OCI-LY3 (cell line): ENCODE data around the gene ADGRG4.

Experiments used
- EZH2phosphoT487 ChIP-seq: fragments of 200-600 bp; shearing (Covaris generic); IDR thresholded peaks from 2 replicates; pipeline ENCODE4 v1.6.1; 2018; ENCODE audit warnings: antibody characterized with exemption, mixed run types, low read depth
- TF ChIP-seq, protein P1 (sequence below): fragments of 200-600, 300-600 bp; sonication (generic); IDR thresholded peaks from 2 replicates; pipeline ENCODE4 v1.5.1; 2014; ENCODE audit warnings: antibody characterized with exemption, low read length, low read depth

DNA sequence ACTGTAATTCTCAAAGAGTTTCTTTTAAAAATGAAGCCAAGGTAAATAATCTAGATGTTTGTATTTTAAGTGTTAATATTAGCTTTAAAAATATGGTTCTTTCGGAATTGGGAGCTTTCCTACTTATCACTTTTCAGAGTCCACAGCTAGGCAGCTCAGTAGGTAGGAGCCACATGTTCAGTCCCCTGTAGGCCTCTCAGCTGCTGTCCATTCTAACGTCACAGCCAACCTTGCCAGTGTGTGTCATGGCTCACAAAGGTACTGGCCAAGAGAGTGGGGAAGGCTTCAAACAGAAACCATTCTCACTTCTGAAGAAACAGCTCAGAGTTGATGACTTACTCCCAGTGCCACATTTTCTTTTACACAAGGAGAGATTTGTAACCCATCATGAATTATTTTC is 137.0 kb downstream of the ADGRG4 start:
- TF ChIP-seq, protein P1, sequence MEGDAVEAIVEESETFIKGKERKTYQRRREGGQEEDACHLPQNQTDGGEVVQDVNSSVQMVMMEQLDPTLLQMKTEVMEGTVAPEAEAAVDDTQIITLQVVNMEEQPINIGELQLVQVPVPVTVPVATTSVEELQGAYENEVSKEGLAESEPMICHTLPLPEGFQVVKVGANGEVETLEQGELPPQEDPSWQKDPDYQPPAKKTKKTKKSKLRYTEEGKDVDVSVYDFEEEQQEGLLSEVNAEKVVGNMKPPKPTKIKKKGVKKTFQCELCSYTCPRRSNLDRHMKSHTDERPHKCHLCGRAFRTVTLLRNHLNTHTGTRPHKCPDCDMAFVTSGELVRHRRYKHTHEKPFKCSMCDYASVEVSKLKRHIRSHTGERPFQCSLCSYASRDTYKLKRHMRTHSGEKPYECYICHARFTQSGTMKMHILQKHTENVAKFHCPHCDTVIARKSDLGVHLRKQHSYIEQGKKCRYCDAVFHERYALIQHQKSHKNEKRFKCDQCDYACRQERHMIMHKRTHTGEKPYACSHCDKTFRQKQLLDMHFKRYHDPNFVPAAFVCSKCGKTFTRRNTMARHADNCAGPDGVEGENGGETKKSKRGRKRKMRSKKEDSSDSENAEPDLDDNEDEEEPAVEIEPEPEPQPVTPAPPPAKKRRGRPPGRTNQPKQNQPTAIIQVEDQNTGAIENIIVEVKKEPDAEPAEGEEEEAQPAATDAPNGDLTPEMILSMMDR, result no peak
- TF ChIP-seq EZH2phosphoT487, result no peak
